D721Med (cell line): ENCODE measurements around the gene DOHH.
A peak's percentile ranks its signal among the peaks of the same experiment; 100 is the strongest.

Source experiments
- DNase-seq: peaks from one replicate; pipeline ENCODE4 v3.0.0; 2011; ENCODE audit warnings: low spot score; ENCODE audit not compliant: insufficient read length
- FAIRE-seq: peaks from 2 replicates; lab custom pipeline; 2011; peaks lifted over from hg19 to GRCh38; lab: Jason Lieb, UNC
- TF ChIP-seq, protein P1 (sequence below): IDR thresholded peaks from 2 replicates; pipeline ENCODE4 v1.5.1; 2012; ENCODE audit warnings: mild to moderate bottlenecking, control low read depth; ENCODE audit not compliant: insufficient read depth; ENCODE audit errors: missing control alignments

The DOHH gene

GRCh38 chr19:3507371-3508120 lies 7.1 kb upstream of the DOHH start:
- no peak for FAIRE-seq
- no peak for DNase-seq
- TF ChIP-seq, protein P1, sequence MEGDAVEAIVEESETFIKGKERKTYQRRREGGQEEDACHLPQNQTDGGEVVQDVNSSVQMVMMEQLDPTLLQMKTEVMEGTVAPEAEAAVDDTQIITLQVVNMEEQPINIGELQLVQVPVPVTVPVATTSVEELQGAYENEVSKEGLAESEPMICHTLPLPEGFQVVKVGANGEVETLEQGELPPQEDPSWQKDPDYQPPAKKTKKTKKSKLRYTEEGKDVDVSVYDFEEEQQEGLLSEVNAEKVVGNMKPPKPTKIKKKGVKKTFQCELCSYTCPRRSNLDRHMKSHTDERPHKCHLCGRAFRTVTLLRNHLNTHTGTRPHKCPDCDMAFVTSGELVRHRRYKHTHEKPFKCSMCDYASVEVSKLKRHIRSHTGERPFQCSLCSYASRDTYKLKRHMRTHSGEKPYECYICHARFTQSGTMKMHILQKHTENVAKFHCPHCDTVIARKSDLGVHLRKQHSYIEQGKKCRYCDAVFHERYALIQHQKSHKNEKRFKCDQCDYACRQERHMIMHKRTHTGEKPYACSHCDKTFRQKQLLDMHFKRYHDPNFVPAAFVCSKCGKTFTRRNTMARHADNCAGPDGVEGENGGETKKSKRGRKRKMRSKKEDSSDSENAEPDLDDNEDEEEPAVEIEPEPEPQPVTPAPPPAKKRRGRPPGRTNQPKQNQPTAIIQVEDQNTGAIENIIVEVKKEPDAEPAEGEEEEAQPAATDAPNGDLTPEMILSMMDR = no peak

DNA sequence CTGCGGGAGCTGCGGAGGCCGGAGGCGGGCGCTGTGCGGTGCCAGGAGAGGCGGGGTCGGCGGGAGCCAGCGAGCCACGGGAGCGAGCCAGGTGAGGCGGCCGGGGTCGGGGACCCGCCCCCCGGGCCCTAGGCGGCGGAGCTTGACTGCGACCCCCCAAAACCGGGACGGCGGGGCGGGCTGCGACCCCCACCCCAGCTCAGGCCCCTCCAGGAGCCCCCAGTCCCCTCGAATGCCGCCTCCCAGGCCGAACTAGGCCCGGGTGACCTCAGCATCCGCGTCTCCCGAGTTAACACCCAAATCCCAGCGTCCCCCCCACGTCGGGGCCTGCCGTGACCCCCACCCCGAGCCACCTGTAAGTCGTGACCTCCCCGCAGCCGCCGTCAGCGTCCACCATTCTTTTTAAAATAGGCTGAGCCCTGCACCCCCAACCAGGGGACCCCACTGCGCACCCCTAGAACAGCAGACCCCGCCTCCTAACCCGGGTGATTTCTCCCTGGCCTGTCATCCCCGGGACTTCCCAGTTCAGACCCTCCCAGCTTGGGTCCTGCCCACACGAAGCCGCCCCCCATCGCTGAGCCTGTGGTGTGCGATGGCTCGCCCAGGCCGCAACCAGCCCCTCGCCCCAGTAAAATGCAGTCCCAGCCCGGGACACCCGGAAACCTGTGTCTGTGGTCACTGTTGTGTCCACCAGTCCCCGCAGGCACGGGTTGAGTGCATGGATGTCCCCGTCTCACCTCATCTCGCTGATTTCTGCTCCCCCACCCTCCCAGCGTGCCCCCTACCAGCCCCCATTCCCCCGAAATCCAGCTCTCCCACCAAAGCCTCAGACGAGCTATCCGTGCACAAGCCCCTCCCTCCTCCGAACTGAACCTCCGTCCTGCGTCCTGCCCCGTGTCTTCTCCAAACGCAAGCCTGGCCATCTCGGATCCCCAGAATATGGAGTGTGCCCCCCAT lies 6.2 kb upstream of the DOHH start:
- TF ChIP-seq, protein P1 = no peak
- no peak for FAIRE-seq
- no peak for DNase-seq

GRCh38 chr19:3505598-3506383 lies 5.3 kb upstream of the DOHH start, which contains the start of gene FZR1:
Gene FZR1, plus strand, starts transcription at chr19:3506311. Its CDS starts 16,679 bp downstream, at chr19:3522990.
- TF ChIP-seq, protein P1 = no peak
- peak; percentile 99 for DNase-seq
- FAIRE-seq = no peak

DNA sequence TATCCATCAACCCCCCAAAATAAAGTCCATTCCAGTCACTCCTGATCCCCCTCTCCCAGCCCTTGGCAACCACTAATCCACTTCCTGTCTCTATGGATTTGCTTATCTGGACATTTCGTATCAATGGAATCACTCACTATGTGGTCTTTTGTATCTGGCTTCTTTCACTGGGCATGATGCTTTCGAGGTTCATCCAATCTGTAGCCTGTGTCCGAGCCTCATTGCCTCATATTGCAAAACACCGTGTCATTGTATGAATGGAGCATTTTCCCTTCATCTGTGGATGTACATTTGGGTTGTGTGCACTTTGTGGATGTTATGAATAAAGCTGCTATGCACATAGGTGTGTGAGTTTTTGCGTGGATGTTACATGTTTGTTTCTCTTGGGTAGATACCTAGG lies 4.3 kb upstream of the DOHH start:
- TF ChIP-seq, protein P1 = no peak
- DNase-seq = no peak
- FAIRE-seq = no peak

GRCh38 chr19:3503036-3503572 lies 2.6 kb upstream of the DOHH start:
- TF ChIP-seq, protein P1 = no peak
- DNase-seq = no peak
- no peak for FAIRE-seq

GRCh38 chr19:3501780-3502179 lies 1.3 kb upstream of the DOHH start:
- DNase-seq (no peak), FAIRE-seq (no peak)
- TF ChIP-seq, protein P1 = no peak
